Kidney glomerular epithelial cell (primary cell): ENCODE data around the gene ESYT3.
"Not testable (repeated sequence)": the region's sequence is repeated elsewhere in the genome, so short reads cannot be mapped to it uniquely, and the experiment has no call there.

ENCODE experiments used
- DNase-seq: peaks from one replicate; lab custom pipeline; 2025; lab: John Stamatoyannopoulos, UW

The ESYT3 gene

DNA sequence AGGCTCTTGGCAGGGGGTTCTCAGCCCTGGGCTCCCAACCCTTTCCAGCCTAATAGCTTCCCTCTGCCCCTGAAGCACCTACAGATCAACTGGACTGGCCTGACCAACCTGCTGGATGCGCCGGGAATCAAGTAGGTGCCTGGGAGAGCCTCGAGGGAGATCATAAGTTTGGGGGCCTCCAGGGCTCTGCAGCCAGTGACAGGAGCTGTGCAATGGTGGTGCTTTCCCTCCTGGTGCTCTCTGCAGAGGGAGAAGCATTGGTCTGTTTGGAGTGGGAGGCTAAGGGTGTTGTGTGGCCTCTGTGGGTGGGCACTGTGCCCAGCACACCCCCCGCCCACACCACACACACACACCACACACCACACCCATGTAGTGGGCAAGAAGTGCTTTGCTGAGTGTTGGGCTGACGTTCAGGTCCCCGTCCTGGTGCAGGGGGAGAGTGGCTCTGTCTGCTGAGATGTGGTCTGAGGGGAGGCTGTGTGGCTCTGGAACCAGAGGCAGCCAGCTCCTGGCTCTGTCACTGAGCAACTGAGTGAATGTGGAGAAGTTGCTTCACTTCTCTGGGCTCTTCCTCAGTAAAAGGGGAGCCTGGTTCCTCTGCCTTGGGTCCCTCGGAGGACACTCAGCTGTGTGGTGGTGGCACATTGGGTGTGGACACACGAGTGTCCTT is 26.3 kb downstream of the ESYT3 start:
- no peak for DNase-seq

DNA sequence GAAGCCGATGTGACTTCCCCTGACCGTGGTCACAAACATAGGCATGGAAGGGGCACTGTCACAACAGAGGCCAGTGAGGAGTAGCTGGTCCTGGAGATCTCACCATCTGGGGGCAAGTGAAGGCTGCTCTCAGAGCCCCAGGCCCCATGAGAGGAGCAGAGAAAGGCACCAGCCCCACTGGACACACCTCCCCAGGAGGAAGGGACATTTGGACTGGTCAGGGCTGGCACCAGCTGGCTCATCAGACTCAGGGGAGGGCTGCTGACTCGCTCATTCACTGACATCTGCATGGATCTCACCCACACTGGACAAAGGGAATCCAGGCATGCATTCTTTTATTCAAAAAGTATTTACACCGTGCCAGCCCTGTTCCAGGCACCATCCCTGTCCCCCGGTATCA is 26.8 kb downstream of the ESYT3 start:
- DNase-seq: peak; percentile 40

DNA sequence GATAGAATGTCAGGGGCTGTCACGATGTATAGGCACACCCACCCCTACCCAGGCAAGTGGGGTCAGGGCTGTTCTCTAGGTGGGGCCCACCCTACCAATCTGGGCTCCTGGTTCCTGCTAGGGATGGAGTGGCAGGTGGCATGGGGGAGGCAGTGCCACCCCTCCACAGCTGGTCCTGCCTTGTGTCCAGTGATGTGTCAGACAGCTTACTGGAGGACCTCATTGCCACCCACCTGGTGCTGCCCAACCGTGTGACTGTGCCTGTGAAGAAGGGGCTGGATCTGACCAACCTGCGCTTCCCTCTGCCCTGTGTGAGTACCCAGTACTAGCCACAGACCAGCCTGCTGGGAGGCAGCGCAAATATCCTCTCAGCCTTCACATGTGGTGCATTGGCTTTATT is 27.5 kb downstream of the ESYT3 start:
- DNase-seq: no peak

DNA sequence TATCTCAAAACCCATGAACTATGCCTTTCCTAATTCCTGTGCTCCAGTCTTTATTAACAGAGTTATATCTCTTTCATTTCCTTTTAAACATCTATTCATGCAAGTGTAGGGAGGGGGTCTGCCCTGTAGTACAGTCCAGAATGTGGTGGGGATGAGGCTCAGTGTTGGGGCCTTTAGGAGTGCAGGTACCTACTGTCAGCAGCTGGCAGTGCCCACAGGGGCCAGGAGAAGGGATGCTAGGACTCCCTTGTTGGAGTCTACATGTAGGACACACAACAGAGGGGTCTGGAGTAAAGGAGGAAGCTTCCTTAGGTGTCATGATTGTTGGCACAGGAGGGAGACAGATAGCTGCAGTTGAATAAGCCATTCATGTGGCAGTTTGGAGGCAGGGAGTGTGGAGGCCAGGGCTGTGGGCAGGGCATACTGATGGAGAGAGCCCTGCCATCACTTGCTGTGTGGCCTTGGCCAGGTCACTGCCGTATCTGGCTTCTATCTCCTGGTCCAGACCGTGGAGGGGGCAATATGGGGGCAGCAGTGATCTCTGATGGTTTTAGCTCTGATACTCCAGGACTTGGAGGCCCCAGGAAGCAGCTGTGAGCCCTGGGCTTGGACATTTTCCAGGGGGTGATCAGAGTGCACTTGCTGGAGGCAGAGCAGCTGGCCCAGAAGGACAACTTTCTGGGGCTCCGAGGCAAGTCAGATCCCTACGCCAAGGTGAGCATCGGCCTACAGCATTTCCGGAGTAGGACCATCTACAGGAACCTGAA is 29.5 kb downstream of the ESYT3 start:
- DNase-seq: no peak

DNA sequence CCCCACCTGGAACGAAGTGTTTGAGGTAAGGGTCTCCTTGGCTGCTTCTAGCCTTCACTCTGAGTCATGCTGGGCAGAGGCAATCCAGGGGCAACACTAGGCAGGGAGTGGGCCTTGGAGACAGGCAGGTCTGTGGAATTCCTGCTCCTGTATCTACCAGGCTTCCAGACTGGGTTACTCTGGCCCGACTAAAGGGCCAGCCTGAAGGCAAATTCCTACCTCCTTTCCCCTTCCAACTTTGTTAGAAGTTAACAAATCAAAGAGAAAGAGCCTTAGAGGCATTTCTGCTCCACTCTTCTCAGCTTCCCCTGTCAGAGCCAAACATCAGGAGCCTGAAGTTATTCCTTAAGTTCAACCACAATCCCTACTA is 30.1 kb downstream of the ESYT3 start:
- no peak for DNase-seq

DNA sequence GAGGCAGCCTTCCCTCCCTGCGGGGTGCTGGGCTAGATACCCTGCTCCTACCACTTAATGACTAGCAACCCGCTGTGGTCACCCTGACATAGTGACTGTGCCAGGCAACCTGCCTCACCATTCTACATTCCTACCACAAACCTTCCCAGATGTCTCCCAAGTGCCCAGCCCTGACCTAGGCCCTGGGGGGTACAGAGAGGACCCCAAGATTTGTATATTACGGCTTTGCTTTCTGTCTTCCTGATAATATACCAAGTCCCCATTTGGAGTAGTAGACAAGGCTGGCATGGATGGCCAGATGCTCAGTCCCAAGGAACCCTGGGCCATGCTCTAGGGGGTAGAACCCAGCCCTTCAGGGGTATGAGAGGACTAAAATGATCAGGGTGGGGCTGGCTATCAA is 31.0 kb downstream of the ESYT3 start:
- no peak for DNase-seq

- peak; percentile 46 for DNase-seq
Observed at GRCh38 chr3:138465925-138466324, 31.5 kb downstream of the ESYT3 start.

DNA sequence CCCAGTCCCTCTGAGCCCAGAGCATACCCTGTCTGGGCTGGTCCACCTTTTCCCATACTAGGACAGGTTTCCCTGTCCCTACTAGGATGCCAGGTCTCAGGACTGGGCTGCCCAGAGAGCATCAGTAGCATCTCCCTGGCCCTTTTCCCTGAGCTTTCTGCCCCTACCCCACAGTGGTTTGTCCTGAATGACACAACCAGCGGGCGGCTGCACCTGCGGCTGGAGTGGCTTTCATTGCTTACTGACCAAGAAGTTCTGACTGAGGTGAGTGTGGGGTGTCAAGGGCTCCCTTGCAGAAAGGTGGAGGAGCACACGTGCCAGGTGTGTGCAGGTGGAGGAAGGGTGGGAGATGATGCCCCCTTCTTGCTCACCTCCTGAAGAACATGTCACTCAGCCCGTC is 33.5 kb downstream of the ESYT3 start:
- no peak for DNase-seq

GRCh38 chr3:138468451-138468850 is 34.0 kb downstream of the ESYT3 start:
- DNase-seq: no peak

DNA sequence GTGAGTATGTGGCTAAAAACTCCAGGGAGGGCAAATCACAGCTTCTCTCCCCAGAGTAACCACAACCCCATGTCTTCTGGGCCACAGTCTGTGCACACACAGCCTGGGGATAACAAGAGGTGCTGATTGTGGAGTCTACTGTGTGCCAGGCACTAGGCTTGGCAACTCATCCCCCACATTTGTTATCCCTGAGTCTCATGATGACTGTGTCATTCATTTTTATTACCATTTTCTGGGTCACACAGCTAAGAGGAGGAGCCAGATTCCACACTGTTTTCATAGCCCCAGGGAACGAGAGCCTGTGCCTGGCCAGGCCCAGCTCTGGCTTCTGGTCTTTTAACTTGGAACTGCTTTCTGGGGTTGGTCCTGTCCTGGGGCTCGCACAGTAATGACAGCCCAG is 34.5 kb downstream of the ESYT3 start:
- DNase-seq: peak; percentile 73

DNA sequence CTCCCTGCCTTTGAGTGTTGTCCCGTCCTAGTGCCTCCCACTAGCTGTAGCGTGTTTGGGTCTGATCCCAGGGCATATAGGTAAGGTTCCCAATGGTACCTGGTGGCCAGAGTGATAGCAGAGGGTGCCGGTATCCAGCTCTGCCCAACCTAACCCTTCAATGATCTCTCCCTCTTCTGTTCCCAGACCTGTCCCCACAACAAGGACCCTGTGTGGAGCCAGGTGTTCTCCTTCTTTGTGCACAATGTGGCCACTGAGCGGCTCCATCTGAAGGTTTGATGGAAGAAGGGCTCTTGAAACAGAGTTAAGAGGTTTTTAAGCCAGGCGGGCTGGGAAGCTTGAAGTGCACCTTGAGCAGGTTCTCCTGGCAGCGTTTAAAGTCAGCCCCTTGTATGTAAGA is 35.5 kb downstream of the ESYT3 start:
- no peak for DNase-seq

GRCh38 chr3:138470687-138471086 is 36.3 kb downstream of the ESYT3 start:
- DNase-seq: no peak

GRCh38 chr3:138471481-138471880 is 37.1 kb downstream of the ESYT3 start:
- DNase-seq: no peak

- no peak for DNase-seq
Observed at GRCh38 chr3:138472141-138472825, 37.9 kb downstream of the ESYT3 start.

GRCh38 chr3:138473391-138473790 is 39.0 kb downstream of the ESYT3 start:
- no peak for DNase-seq

DNA sequence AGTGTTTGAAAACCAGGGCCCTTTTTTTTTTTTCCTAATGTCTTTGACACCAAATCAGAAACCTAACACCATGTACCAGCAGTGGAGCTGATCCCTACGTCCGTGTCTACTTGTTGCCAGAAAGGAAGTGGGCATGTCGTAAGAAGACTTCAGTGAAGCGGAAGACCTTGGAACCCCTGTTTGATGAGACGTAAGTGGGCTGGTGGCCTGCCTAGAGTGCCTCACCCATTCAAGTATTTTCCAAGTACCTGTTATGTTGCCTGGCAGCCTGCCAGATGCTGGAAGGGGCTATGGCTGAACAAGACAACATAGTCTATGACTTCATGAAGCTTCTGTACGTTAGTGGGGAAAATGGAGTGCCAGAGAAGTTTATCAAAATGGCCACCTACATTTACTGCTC is 39.7 kb downstream of the ESYT3 start:
- DNase-seq: no peak

DNA sequence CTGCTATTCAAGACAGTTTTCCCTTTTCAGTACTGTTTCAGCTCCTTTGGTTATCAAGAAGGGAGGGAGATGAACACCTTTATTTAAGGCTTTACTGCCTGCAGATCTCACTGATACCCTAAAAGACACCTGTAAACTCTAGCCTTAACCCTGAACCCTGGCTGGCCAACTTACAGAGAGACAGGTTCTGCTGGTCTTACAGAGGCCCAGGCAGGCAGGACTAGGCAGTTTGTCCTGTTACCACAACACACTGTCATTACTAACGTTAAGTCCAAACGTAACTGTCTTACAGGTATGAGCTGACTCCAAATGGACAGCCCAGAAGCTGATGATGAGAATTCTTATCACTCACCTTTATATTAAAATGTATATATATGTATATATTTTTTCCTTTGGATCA is 42.1 kb downstream of the ESYT3 start:
- DNase-seq: no peak

GRCh38 chr3:138477120-138477519 is 42.7 kb downstream of the ESYT3 start:
- DNase-seq: no peak

DNA sequence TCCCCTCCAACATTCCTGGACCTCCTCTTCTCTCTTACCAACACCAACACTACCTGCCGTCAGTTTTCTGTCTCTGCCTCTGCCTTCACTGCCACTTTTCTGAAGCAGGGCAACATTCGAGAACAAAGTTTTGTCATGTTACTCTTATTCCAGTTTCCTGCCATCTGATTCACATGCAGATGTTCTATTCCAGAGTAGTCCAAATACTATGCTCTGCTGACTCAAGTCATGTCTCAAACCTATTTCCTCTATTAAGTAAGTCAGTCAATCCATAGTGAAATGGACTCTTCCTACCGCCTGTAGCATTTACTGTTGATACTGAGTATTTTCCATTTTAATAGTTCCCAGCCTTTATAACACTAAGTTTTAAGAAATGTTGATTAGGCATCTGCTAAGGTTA is 43.4 kb downstream of the ESYT3 start:
- no peak for DNase-seq

DNA sequence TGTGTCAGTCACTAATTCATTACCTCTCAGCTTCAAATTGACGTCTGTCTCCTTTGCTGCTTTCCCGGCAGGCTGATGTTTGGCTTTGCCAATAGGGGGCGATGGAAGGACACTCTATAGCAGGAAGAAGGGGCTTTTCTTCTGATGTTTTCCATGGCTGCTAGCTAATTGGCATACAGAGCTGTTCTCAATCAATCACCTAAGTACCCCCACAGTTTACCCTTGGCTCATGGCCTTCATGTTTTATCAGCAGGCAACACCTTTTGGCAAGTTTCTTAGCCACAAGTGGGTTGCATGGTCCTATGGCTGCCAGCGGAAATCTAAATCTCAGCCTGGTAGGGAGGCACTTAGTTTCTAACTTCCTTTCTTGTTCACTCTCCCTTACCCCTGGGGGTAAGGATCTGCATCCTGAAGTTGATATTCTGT is 45.0 kb downstream of the ESYT3 start:
- DNase-seq: peak; percentile 22

DNA sequence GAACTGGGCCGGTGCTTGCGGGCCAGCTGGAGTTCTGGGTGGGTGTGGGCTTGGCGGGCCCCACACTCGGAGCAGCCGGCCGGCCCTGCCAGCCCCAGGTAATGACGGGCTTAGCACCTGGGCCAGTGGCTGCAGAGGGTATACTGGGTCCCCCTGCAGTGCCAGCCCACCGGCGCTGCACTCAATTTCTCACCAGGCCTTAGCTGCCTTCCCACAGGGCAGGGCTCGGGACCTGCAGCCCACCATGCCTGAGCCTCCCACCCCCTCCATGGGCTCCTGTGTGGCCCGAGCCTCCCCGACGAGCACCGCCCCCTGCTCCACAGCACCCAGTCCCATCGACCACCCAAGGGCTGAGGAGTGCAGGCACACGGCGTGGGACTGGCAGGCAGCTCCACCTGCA is 50.3 kb downstream of the ESYT3 start:
- DNase-seq: not testable (repeated sequence)

DNA sequence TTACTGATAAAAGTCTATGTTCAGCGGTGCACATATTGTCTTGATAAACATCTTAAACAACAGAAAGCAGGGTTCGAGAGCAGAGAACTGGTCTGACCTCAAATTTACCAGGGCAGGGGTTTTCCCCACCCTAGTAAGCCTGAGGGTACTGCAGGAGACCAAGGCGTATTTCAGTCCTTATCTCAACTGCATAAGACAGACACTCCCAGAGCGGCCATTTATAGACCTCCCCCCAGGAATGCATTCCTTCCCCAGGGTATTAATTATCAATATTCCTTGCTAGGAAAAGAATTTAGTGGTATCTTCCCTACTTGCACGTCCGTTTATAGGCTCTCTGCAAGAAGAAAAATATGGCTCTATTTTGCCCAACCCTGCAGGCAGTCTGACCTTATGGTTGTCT is 52.2 kb downstream of the ESYT3 start:
- DNase-seq: not testable (repeated sequence)

DNA sequence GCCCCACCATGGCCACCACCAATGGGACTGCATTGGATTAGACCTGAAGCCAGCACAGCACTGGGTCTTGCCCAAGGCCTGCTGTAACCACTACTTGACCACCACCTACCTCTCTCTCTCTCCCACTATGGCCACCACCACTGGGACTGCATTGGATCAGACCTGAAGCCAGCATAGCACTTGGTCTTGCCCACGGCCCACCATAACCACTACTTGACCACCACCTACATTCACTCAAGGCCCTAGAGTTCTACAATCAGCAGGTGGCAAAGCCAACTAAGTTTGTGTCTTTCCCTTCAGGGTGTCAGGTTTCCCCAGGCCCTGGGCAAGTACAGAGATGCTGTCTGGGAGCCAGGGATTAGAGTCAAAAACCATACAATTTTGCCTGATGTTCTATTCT is 57.6 kb downstream of the ESYT3 start:
- DNase-seq: no peak
